ENCODE results near the gene COX11. TPM values are rescaled to one million over a fixed set of nuclear protein-coding genes. Genes with fewer than 3 reads are reported as not detected.

COX11 gene
- total and polyA plus RNA-seq, 2 of the 8 experiments (the other 6 are each of a cell fraction or from before 2014, with no cell fraction given), result 43.0 to 54.1 TPM

GRCh38 chr17:55004484-55004883 lies 36.0 kb upstream of the COX11 start:
- Histone ChIP-seq H3K4ac (replicated peaks; ENCODE audit: insufficient read length, low read depth, low read length) (no peak overlapping the region), H4K8ac (ENCODE audit: extremely low read depth, insufficient read depth, low read length) (no peak overlapping the region), H3K18ac (ENCODE audit: extremely low read depth, low read length) (no peak overlapping the region), H3K4me2 (ENCODE audit: insufficient read depth in 1 of 2, low read depth in 2 of 2, low read length in 2 of 2) (no peak overlapping the region), H3K4me3 (ENCODE audit: extremely low read depth in 1 of 4, insufficient read depth in 2 of 4, low read depth in 3 of 4, low read length in 4 of 4) (no peak overlapping the region), H3K9me3 (ENCODE audit: insufficient read depth in 2 of 2, low read depth in 1 of 2, low read length in 1 of 2) (no peaks in the 10 kb centered on the region), H4K5ac (ENCODE audit: insufficient read length, low read depth, low read length) (no peak overlapping the region), H2AFZ (ENCODE audit: low read length) (no peak overlapping the region), H3K14ac (ENCODE audit: insufficient read length) (no peak overlapping the region), H2BK5ac (ENCODE audit: low read depth, low read length) (no peak overlapping the region), H3K36me3 (ENCODE audit: control insufficient read depth in 2 of 4, insufficient read depth in 4 of 4, low read length in 3 of 4) (peaks cover 0 to 7% (median 0%) of the 10 kb centered on the region in 4 experiments; a peak in 1 of 8 replicates), H3K79me1 (ENCODE audit: low read depth, low read length) (no peaks in the 10 kb centered on the region), H3K4me1 (replicated peaks in 1 of 4; ENCODE audit: control insufficient read depth in 3 of 4, insufficient read depth in 4 of 4, low read length in 3 of 4) (no peaks in the 10 kb centered on the region), H2BK12ac (ENCODE audit: low read depth, low read length) (no peak overlapping the region), H2BK15ac (ENCODE audit: low read length) (no peak overlapping the region), H3K27me3 (replicated peaks in 1 of 4; ENCODE audit: control insufficient read depth in 3 of 4, extremely low read depth in 1 of 4, insufficient read depth in 3 of 4, low read length in 3 of 4) (no peaks in the 10 kb centered on the region), H3K27ac (ENCODE audit: low read depth, low read length) (no peak overlapping the region), H3K9ac (replicated peaks in 1 of 4; ENCODE audit: extremely low read depth in 1 of 4, low read depth in 3 of 4, low read length in 3 of 4) (no peak overlapping the region), H3K79me2 (ENCODE audit: control insufficient read depth in 1 of 2, insufficient read depth in 2 of 2, low read length in 2 of 2) (no peaks in the 10 kb centered on the region), H3K23me2 (ENCODE audit: low read depth, low read length) (no peaks in the 10 kb centered on the region), H2BK120ac (replicated peaks; ENCODE audit: low read depth, low read length) (no peak overlapping the region), H2AK5ac (ENCODE audit: low read depth, low read length) (no peak overlapping the region), H4K91ac (replicated peaks; ENCODE audit: insufficient read length, low read length) (no peak overlapping the region), H3K56ac (replicated peaks; ENCODE audit: insufficient read length, low read depth, low read length) (no peak overlapping the region), H3K23ac (ENCODE audit: insufficient read length) (no peak overlapping the region), H2BK20ac (ENCODE audit: low read length) (no peak overlapping the region), H4K20me1 (replicated peaks in 1 of 2; ENCODE audit: control insufficient read depth in 1 of 2, insufficient read depth in 2 of 2, low read length in 2 of 2) (no peaks in the 10 kb centered on the region)
- DNase-seq (ENCODE audit: low read depth in 1 of 2, low spot score in 2 of 2), result no peak
- POLR2A ChIA-PET (ENCODE audit: partially characterized antibody), result no interaction called here
- no peak for FAIRE-seq
- CTCF ChIA-PET (ENCODE audit: partially characterized antibody), result interaction anchor here (0.6 to 6.7 kb wide), 15 partner anchors 10 to 345 kb away, joined by 3 to 107 read pairs (median 4); no protein-coding TSS in a partner anchor
- 59% methylated on average over 4 of the region's 5 CpGs; no CpG with 5 or more reads in 1 of the 2 experiments for WGBS, 2 experiments (ENCODE audit: extremely low coverage in 1 of 2, insufficient coverage in 1 of 2, insufficient read length in 1 of 2, insufficient replicate concordance in 2 of 2, low coverage in 1 of 2, low lambda C conversion rate in 2 of 2, missing lambda C conversion rate in 1 of 2)
- TF ChIP-seq EP300 (IDR thresholded peaks at IDR 0.05; ENCODE audit: borderline replicate concordance in 1 of 2, low read depth in 2 of 2, low read length in 2 of 2) (no peak), POLR2AphosphoS5 (IDR thresholded peaks at IDR 0.05; ENCODE audit: low read depth, low read length) (no peak)

Data from H1 (cell line).